HG02610 (cell line): ENCODE results near the gene GALNS.

ENCODE experiments used
- ATAC-seq: cut with Tn5 transposase; IDR thresholded peaks from one replicate; pipeline ENCODE4 v1.9.1; 2021; ENCODE audit warnings: mild to moderate bottlenecking, moderate library complexity; ENCODE audit not compliant: unreplicated experiment

Gene GALNS

DNA sequence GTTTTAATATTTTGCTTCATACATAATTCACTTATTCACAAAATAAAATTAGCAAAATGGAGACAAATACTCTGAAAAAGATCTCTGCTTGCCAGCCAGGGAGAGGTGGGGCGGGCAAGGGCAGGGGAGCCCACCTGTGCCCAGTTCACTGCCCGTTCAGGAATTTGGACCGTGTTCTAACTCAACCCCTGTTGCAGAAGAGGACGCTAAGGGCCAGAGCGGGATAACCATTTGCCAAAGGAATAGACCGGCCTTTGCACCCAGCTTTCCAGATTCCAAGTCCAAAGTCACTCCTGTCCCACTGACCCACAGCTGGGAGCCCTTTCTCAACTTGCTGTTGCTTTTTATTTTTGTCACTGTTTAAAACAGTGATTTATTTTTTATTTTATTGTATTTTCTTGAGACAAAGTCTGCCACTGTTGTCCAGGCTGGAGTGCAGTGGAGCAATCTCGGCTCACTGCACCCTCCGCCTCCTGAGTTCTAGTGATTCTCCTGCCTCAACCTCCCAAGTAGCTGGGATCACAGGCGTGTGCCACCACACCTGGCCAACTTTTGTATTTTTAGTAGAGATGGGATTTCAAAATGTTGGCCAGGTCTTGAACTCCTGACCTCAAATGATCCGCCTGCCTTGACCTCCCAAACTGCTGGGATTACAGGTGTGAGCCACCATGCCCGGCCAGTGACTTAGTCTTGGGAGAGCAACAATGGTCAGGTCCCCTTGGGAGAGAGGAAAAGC lies 69.0 kb downstream of the GALNS start:
- ATAC-seq: no peak

DNA sequence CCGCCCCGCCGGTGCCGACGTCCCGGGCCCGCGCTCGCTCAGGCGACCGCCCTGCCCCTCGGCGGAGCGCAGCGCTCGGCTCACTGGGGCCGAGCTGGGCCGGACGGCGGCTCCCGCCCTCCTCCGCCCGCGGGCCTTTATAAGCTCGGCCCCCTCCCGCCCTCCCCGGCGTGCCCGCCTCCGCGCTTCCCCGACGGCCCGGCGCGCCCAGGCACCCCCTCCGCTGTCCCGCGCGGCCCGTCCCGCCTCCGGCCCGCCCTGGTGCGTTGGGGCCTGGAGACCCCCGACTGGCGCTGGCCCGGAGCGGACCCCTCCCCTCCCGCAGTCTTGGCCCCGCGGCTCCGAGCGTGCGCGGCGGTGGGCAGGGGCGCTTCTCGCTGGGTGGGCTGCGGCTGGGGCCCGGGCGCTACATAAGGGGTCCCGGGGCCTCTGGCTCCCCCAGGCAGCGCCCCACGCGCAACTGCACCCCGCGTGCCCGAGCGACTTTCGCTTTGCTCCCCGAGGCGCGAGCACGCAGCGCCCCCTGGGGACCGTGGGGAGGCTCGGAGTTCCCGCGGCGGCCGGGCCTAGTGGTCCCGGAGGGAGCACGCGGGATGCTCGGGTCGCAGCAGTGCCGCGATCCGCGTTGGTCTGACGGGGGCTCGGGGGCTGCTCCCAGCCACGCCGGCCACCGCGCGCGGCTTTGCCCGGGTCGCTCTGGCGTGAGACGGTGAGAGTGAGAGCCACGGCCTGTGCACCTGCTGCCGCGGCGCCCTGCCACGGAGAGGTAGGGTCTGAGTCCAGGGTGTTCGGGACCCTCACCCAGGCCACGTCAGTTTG lies 71.4 kb downstream of the GALNS start, which contains the start of gene PIEZO1:
TSS of gene PIEZO1 (minus strand) at position 115 of the 819 bp plus-strand sequence. CDS start 256 bp downstream, outside the sequence.
- ATAC-seq: no peak

DNA sequence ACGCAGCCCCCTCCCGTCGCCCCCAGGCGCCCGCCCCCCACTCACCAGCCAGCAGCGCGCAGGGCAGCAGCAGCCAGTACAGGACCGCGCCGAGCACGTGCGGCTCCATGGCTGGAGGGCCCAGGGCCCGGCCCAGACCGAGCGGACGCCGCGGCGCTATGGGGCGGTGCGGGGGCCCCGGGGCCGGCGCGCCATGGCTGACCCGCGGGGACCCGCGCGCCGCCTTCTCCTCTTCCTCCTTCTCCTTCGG lies 72.0 kb downstream of the GALNS start:
- no peak for ATAC-seq

DNA sequence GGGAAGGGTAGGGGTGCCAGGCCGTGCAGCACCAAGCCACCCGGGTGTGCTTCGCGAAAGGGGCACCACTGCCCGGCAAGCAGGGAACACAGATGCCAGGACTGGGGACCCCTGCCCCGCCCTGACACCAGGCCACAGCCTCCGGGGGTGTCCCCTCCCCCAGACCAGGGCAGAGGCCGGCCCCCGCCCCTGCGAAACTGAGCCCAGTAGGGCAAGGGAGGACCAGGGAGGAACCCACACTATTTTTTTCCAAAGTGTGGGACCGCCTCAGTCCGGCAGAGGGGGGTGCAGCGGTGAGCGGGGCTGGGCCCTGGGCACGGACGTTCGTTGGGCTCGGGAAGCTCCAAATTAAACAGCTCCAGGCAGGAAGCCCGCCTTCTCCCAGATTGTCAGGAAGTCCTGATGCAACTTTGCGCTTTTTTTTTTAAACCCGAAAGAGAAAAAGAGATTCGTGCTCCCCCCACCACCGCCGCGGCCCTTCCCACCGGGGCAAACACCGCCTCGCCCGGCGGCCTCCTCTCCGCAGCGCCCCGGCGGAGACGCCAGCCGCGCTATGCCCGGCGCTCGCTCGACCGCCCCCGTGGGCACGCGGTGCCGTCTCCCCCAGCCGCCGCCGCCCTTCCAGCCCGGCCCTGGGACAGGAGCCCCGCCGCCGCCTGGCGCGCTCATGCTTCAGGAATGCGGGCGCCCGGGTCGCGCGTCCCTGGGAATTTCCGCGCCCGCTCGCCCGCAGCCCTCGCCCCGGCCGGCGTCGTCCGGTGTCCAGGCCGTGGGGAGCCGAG lies 72.5 kb downstream of the GALNS start:
- ATAC-seq: no peak

DNA sequence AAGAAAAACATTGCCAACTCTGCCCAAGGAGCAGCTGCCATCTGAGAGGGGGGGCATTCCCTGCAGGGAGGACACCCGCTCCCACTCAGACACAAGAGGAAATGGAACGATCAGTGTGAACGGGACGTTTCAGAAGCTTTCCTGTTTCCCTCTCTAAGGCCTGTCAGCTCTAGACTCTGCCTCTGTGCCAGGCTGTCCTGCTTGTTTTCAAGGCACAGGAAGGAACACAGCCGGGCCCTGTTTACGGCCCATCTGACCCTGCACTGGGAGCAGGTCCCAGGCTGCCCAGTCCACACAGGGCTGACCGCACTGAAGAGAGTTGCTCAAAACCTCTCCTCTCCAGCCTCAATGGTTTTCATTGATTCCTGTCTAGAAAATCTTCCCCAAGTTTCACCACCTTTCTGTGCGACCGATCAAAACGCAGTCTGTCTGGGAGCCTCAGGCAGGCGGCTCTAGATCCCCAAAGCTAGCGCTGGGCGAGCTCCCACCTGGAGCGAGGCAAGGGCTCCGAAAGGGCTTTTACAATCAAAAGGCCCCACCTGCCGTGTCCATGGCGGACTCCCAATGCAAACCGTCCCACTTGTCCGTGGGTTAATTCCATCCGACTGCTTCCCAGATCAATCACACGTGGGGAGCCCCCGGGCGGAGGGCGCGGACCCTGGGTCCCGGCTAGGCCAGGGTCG lies 73.2 kb downstream of the GALNS start:
- no peak for ATAC-seq

DNA sequence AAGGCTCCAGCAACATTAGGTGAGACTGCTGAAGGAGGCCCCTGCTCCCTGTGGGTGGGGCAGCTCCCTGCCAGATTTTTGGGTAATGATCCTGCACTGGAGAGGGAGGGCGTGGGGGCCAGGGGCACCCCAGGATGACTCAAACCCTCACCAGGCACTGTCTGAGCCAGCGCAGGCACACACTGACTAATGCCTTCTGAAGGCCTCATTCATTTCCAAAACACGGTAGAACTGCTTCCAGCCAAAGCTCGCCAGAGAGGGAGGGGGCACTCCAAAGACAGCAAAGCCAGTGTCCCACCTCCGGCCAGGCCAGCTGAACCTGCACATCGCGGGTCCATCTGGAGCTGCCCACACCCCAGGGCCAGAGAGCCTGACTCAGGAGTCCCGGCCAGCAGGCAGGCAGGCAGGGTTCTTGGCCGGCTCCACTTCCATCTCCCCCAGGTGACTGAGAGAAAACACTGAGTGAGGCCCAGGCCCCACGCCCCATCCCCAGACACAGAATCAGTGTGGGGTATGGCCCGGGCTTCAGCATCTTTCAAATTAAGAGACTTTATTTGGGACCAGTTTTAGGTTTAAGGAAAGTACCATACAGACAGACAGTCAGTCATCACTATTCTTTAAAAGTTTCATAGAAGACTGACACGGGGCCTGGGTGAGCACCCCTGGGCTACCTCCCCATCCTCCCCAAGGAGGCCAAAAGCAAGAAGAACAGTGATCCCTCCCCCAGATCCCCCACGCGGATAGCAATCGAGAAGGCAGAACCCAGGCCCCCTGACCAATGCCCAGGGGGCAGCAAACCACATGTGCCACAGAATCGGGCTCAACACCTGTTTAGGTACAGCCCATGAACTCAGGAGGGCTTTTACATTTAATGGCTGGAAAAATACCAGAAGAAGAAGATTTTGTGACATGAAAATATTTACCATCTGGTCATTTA lies 74.0 kb downstream of the GALNS start:
- no peak for ATAC-seq

DNA sequence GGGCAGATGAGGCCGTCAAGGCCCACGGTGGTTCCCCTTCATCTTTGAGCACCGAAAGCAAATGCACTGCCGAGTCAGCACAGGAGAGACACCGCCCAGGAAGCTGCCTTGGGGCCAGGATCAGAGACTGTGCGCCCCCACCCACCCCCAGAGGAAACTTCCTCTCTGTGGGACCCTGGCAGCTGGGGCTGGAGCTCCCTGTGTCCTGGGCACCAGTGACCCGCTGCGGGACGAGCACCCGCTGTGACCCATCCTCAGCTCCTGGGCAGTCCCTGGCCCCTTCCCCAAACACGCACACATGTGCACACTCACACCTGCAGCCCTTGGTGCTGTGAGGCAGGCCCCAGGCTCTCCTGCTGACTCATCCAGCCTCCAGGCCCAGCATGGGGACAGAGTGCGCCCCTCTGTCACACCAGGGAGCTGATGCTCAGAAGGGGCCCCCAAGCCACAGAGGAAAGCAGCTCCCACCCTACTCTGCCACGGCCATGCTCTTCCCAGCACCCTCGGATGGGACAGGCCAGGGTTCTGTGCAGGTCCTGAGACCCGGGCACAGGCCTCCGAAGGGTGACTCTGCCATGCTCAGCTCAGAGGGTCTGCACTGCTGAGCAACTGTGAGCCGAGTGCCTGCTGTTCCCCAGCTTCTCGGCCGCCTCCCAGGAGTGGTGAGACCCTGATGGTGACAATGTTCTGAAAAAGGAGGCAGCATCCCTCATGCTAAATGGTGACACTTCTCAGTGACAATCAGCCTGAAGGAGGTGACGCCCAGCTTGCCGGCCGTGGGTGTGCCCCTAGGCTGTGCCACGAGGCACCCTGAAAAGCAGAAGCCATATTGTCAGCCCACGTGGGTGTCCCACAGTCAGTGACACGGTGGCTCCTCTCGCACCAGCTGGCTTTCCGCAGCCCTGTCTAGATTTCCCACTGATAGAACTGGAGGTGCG lies 75.3 kb downstream of the GALNS start:
- ATAC-seq: no peak

DNA sequence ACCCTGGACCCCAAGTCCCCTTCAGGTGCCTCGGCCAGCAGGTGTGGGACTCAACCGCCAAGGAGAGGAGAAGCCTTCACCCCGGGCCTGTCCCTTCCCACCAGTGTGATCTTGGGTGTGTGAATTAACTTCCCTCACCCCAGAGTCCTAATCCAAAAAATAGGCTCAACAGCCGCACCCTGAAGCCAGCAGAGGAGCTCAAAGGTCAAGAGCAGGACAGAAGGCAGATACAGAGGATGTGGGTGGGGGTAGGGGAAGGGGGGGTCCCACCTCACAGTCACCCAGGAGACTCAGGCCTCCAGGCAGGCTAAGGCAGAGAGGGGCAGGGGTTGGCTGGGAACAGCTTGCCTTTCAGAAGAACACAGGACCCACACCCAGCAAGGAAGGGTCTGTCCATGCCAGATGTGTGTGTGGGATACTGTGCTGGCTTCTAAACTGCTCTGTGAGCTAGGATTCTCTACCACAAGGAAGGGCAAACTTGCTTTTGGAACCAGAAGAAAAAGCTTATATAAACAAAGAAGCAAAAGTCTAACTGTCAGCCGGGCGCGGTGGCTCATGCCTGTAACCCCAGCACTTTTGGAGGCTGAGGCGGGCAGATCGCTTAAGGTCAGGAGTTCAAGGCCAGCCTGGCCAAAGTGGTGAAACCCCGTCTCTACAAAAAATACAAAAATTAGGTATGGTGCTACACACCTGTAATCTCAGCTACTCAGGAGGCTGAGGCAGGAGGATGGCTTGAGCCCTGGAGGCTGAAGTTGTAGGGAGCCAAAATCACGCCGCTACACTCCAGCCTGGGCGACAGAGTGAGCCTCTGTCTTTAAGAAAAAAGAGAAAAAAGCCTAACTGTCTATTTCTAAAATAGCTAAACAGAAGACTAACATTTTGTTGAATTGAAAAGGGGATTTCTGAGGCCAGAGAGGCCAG lies 76.3 kb downstream of the GALNS start:
- no peak for ATAC-seq

DNA sequence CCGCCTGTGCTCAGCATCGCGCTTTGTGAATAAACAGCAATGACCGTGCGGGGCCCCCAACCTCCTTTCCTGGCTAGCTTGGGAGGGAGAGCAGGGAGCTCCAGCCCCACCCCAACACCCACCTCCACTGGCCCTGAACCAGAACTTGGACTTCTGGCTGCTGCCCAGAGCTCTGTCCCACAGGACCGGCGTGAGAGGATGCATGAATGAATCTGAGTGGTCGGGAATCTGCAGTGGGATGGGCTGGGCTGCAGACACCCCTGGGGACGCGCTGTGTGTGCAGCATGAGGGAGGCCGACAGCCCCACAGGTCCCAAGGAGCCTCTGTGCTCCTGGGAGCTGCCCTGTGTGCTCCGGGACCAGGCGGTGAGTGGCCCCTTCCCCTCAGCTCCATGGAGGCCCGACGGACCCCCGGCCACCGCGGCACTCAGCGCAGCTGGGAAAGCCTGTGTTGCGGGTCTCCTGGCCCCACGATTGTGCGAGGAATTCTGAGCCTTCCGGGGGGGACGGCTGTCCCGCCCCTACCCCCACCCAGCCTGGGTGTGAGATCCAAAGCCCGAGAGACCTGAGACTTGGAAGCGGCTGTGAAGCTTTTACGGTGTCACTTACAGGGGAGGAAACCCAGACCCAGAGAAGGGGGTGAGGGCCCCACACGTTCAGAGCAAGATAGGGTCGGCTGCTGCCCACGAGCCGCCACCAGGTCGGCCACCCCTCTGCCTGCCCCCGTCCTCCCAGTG lies 77.2 kb downstream of the GALNS start:
- ATAC-seq: no peak

DNA sequence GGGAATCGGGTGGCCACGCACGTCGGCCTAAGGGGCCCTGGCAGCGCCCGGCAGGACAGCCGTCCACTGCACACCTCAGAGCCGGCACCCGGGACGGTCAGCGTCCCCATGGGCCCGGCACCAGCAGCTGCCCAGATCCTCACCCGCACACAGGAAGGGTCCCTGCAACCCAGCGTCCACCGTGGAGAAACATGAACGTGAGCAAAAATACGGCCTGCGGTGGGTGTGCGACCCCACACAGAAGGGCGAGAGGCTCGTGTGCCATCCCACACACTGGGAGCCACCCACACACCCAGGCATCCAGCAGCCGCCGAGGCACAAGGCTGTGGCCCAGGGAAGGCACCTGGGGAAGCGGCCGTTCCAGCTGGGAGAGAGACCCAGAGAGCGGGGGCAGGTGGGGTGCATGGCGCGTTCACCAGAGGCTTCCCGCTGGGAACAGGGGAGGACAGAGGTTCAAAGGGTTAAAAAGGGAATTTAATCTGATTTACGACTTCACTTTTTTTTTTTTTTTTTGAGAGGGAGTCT lies 78.1 kb downstream of the GALNS start:
- no peak for ATAC-seq

DNA sequence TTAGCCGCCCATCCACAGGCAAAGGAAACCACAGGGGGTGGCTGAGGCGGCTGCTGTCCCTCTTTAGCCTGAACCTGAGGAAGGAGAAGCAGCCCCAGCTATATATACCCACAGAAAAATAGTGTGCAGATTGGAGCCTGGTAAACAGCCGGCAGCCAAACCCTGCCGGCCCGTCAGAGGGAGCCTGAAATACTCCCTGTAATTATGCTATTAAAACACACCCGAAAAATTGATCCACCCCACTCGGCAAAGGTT lies 78.5 kb downstream of the GALNS start:
- ATAC-seq: no peak

DNA sequence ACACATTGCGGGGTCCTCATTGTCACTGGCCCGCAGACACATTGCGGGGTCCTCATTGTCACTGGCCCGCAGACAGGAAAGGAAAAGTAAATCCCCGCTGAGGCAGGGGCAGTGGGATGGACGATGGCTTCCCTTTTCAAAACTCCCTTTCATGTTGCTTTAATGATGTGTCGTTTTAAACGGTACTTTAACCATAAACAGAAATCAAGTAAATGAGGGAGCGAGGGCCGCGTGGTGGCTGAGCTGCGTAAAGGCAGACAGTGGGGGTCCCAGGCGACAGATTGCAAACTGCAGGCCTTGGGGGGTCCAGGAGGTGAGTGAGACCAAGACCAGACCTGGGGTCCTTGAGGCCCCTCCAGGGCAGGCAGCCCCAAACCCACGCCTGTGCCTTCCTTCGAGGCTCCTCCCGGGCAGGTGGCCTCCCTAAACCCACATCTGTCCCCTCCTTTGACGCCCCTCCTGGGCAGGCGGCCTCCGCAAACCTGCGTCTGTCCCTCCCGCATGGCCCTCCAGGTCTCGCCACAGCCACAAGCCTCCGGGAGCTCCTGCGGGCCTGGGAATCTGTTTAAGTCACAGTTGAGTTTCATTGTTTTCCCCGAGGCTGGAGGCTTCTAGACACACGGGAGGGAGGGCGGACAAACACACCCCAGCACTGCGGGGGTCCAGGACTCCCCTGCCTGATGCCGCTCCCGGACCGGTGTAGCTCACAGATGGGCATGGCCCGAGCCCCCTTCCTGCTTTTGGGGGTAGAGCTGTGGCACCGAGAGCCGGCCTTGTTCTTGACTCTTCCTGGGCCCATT lies 79.1 kb downstream of the GALNS start:
- ATAC-seq: no peak

DNA sequence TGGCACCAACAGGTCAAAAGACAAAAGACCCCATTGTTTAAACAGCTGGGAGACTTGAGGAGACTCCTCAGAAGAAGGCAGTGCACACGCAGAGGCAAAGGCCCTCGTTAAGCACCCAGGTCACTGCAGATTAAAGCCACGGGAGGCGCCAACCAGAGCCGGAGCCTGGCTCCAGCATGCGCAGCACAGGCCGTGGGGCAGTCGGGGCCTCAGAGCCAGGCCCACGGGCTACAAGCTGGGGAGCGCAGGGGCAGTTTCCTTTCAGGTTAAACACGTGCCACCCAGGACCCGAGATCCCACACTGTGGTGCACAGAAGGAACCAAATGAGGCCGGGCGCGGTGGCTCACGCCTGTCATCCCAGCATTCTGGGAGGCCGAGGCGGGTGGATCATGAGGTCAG lies 80.9 kb downstream of the GALNS start:
- no peak for ATAC-seq

DNA sequence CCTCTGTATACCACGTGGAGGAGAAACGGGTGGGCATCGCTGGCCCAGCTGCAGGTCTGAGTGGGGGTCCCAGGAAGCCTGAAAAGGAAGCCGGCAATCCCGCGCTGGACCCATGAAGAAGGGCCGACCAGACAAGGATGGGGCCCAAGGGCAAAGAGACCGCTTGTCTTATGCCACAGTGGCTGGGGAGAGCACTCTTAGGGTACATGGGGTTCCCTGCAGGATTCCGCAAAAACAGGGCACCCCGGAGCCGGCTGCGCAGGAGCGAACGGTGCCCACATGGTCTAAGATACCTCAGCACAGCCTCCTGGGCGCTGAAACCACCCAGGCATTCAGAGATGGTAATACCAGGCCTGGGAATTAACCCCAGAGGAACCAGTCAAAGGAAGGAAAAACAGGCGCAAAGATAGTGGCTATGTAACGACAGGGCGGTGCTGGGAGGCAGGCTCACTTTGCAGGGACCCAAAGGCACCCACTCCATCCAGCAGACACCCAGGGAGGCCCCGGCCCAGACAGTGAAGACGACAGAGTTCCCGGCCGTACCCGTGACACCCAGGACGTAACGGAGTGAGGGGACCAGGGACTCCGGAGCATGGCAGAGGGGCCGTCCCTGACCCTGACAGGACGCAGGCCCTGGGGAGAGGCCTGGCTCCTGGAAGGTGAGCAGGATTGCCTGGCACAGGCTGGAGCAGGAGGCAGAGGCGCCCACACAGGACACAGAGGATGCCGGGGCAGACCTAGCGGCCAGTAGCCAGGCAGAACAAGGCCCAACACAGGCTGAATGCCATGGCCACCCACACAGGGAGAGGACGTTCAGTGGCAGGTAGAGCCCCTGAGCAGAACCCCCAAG lies 82.0 kb downstream of the GALNS start:
- ATAC-seq: no peak

DNA sequence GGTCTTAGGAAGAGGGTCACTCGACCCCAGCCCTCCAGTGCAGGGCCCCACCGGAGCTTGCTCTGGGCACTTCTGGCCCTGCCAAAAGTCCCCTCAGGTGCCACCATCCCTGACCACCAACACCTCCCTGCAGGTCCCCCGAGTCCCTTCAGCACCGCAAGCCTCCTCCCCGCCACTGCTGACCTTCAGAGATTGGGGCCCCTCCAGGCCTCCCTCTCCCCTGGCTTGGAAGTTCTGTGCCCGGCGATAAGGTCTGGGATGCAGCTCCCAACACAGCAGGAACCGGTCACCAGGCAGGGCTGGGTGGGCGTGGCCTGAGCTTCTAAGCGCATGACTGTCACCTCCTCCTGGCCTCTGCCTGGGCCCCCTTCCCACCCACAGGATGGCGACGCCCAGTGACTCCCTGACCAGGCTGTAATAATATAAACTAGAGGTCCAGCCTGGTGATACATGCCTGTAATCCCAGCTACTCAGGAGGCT lies 82.9 kb downstream of the GALNS start:
- ATAC-seq: no peak
